Dermis microvascular lymphatic vessel endothelial cell (primary cell): ENCODE measurements around the gene EPHX1. TPM values are rescaled to one million over a fixed set of nuclear protein-coding genes. Genes with fewer than 3 reads are reported as not detected.

ENCODE experiments used
- DNase-seq, 2 donors: peaks; one replicate each; pipeline versions ENCODE4 v3.0.0 to v3.0.0-alpha.2; 2010; ENCODE audit warnings: low read depth in 2 of 2
- total RNA-seq: library from RNA; depleted of rRNA; stranded (reverse); fragments of >200 nt; gene quantifications from 2 replicates; pipeline ENCODE4 v1.2.1, GENCODE V29; 2014

EPHX1 gene
- total RNA-seq, 1 donor from 2014 or later: 35.6 TPM

- no peak for DNase-seq
Observed at GRCh38 chr1:225840713-225841112, 30.8 kb downstream of the EPHX1 start.

DNA sequence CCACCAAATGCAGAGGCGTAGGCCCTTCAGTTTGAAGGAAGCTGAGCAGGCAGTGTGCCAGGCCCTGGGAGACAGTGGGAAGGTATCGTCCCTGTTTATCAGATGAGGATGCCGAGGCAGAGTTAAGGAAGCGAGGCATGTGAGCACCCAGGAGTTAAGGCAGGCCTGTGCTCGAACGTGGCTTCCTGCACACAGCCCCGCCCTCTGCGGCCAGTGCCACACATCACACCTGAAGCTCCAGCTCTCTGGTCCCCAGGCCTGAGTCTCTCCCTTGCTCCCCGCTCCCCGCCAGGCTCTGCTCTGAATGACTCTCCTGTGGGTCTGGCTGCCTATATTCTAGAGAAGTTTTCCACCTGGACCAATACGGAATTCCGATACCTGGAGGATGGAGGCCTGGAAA, 32.1 kb downstream of the EPHX1 start:
- no peak for DNase-seq

DNA sequence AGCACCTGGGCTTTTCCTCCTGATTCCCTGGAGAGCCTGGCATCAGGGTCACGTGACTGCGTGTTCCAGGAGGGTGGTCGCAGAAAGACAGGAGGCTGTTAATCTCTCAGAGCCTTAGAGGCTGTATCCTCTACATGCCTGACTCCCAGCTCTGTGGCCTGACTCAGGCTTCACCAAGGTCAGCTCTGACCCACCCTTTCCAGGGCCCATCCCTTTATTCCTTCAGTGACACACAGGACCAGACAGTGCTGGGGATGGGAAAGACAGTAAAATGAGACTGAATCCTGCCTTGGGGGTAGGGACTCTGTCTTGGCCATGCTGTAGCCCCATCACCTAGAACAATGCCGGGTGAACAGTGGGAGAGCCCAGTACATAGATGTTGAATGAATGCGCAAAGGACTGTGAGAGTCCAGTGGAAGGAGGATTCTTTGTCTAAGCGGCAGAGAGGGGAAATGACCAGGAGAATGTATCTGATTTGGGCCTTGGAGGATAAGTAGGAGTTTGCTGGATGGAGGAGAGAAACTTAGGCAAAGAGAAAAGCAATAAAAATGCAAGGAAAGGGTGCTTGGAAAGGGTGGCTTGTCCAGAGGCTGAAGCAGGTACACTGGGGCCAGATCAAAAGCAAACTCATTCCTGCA, 33.0 kb downstream of the EPHX1 start:
- DNase-seq: no peak

- DNase-seq: no peak
Observed at GRCh38 chr1:225843426-225843795, 33.5 kb downstream of the EPHX1 start.

DNA sequence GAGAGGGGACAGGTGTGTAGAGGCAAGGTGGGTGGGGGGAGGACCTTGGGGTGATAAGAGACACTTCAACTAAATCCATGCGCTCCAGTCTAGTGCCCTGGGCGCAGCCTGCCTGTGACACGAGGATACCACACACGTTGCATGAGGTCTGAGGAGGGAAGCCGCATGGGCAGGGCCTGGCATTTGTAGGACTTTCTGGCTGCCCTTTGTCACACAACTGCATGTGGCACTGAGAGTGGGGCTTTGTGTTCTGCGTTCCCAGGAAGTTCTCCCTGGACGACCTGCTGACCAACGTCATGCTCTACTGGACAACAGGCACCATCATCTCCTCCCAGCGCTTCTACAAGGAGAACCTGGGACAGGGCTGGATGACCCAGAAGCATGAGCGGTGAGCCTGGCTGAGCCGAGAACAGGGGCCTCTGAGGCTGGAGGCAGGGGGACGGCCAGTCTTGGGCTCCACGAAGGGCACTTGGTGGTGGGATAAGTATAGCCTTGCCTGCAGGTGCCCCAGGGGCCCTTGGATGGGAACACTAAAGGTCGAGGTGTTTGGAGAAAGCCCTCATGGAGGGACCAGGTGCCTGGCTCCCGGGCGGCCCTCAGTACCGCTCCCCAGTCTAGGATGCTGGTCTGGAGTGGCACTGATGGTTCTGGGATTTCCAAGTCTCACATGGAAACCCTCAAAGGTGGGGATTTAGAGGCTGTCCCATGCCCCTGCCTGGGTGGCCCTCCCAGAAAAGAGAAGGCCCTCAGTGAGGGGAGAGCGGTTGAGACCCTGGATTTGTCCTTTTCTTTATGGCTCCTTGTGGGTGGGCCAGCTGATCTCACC, 34.5 kb downstream of the EPHX1 start:
- DNase-seq: no peak

DNA sequence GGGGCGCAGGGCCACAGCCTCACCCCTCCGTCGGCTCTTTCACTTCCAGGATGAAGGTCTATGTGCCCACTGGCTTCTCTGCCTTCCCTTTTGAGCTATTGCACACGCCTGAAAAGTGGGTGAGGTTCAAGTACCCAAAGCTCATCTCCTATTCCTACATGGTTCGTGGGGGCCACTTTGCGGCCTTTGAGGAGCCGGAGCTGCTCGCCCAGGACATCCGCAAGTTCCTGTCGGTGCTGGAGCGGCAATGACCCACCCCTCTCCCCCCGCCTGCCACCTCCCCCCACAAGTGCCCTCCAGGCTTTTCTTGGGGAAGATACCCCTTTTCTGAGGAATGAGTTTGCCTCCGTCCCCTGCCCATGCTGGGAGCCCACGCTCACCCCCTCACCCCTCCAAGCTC, 35.2 kb downstream of the EPHX1 start:
- DNase-seq: no peak

GRCh38 chr1:225845571-225846259, 35.8 kb downstream of the EPHX1 start:
- DNase-seq: peak; percentile 55 to 82

GRCh38 chr1:225846331-225847310, 36.7 kb downstream of the EPHX1 start:
- no peak for DNase-seq

DNA sequence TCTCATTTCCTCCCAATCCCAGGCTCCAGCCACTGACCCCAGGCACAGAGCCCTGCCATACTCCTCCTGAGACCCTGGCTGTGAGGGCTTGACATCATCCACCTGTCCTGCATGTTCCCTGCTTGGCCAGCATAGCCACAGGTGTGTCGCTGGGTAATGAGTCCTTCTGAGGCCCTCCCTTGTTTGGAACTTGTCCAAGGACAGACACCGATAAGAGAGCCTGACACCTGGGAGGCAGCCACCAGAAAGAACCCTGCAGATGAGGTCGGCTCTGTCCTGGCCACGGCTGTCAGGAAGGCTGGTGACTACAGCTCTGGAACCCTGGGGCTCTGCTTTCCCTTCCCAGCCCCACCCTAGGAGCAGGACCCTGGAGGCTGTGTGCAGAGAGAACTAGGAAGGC, 37.7 kb downstream of the EPHX1 start:
- DNase-seq: no peak

- no peak for DNase-seq
Observed at GRCh38 chr1:225848030-225848955, 38.4 kb downstream of the EPHX1 start.

DNA sequence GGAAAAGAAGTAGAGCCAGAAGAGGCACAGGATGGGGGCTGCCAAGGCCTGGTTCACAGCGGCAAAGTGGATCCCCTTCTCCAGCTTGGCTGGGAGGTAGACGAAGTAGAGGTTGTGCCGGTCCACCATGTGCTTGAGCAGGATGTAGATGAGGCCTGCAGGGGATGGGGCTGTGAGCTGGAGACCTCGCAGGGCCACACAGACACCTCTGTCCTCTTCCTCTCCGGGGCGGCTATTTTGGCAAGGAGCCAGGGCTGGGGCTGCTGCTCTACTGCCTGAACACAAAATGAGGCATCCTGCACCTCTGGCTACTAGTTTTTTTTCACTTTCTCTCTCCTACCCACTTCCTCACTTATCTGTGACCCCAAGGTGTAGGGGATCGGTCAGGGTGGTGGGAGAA, 40.0 kb downstream of the EPHX1 start:
- DNase-seq: peak in 1 of 2 donors; percentile 21

- no peak for DNase-seq
Observed at GRCh38 chr1:225850370-225850769, 40.4 kb downstream of the EPHX1 start.

DNA sequence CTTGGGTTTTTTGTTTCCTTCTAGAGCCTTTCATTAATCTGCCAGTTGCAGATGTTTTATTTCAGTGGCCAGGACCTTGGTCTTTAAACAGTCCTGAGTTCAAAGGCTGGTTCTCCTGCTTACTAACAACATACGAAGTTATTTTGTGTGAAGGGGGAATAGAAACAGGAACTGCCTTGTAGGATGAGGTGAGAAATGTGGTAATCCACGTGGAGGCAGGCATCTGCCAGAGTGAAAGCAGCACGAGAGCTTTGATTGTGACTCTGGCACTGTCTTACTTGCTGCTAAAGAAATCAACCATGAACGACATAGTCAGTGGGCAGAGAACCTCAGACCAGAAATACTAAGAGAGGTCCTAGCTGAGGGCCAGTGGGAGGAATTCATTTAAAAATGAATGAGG, 41.9 kb downstream of the EPHX1 start:
- DNase-seq: no peak

DNA sequence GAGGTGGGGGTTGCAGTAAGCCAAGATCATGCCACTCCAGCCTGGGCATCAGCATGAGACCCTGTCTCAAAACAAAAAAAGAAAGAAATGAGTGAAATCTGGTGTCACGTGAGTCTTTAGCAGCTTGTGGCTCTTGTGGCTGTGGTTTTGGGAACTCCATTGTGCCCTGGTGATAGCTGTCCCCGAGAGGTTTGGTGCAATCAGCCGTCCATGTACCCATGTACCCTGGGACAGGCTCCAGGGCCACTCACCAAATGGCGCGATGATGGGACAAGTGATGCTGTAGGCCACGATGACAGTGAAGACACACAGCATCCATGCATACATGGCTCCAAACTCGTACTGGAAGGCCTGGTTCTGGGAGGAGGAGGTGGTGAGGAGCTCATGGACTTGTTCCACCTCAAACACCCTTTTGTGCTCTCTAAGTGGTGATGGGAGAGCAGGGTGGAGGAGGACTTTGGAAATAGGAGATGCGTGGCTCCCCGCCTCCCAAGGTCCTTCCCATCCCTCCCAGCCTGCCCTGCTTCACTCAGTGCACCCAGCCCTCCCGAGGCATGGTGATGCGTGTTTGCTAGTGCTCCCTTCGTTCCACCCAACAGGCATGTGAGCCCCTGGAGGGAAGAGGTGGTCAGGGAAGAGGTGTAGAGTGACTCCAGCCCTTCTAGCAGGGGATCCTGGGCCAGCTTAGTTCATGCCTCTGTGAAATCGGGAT, 42.6 kb downstream of the EPHX1 start:
- no peak for DNase-seq

- DNase-seq: no peak
Observed at GRCh38 chr1:225853441-225853840, 43.5 kb downstream of the EPHX1 start.

DNA sequence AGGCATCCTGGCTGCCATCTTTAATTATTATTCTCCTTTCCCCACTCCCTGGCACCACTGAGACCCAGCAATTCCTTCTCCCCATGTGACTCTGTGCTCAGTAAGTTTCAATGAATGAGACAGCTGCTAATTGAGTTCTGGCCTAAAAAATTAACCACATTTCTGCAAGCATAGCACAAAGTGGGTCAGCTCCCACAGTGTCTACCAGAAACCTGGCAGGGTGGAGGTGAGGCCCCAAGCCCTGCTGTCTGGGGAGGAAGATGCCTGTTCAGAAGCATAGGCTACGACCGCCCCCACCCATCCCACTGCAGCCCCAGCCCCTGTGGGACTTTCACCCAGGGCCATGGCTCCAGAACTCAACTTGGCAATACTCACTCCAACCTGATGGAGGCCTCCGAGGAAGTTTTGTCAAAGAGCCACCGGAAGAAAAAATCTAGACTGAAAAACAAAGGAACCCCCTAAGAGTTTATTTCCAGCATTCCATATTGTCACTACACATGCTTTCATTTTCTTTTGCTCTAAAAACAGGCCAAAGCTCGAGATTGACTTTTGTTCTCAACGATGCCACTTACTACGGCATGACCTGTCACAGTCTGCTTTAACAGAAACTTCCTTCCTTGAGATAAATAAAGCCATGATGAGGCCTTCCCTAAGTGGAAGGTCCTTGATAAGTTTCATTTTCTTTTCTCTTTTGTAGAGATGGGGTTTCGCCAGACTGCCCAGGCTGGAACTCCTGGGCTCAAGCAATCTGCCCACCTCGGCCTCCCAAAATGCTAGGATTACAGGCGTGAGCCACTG, 45.8 kb downstream of the EPHX1 start:
- DNase-seq: no peak

DNA sequence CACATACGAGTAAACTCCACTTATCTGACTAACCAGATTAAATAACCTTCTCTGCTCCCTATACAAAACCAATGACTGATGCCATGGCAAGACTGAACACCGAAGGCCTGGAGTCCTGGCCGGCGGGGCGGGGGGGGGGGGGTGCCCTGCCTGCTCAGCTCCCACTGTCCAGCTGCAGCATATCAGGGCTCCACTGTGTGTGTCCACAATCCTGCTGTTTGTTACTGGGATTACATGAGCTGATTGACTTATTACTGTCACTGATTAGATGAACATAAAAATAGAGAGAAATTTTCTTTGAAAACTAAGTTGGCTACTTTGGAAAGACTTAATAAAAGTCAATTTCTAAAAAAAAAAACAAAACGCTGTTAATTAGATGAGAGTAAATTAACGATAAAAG, 47.3 kb downstream of the EPHX1 start:
- no peak for DNase-seq

GRCh38 chr1:225859151-225859550, 49.2 kb downstream of the EPHX1 start:
- DNase-seq: no peak

DNA sequence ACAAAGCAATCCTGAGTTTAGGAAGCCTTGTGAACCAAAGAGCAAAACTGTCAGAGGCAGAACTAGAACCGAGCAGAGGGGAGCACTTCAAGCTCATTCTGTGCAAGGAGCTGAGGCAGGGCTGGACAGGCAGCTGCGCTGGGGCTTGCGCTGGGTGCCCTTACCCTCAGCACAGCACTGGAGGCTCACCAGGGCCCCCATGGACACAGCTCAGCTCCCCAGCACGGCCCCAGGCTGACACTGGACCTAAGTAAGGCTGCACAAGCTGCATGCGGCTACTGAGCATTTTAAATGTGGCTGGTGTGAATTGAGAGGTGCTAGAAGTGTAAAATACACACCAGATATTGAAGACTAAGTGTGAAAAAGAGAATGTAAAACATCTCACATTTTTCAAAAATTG, 50.2 kb downstream of the EPHX1 start:
- no peak for DNase-seq
